OCI-LY3 (cell line): ENCODE results near the gene SERGEF.

Source experiments
- EZH2phosphoT487 ChIP-seq: fragments of 200-600 bp; shearing (Covaris generic); IDR thresholded peaks from 2 replicates; pipeline ENCODE4 v1.6.1; 2018; ENCODE audit warnings: antibody characterized with exemption, mixed run types, low read depth
- TF ChIP-seq, protein P1 (sequence below): fragments of 200-600, 300-600 bp; sonication (generic); IDR thresholded peaks from 2 replicates; pipeline ENCODE4 v1.5.1; 2014; ENCODE audit warnings: antibody characterized with exemption, low read length, low read depth

GRCh38 chr11:17927041-17927440 lies 85.8 kb downstream of the SERGEF start:
- TF ChIP-seq, protein P1, sequence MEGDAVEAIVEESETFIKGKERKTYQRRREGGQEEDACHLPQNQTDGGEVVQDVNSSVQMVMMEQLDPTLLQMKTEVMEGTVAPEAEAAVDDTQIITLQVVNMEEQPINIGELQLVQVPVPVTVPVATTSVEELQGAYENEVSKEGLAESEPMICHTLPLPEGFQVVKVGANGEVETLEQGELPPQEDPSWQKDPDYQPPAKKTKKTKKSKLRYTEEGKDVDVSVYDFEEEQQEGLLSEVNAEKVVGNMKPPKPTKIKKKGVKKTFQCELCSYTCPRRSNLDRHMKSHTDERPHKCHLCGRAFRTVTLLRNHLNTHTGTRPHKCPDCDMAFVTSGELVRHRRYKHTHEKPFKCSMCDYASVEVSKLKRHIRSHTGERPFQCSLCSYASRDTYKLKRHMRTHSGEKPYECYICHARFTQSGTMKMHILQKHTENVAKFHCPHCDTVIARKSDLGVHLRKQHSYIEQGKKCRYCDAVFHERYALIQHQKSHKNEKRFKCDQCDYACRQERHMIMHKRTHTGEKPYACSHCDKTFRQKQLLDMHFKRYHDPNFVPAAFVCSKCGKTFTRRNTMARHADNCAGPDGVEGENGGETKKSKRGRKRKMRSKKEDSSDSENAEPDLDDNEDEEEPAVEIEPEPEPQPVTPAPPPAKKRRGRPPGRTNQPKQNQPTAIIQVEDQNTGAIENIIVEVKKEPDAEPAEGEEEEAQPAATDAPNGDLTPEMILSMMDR, result no peak
- no peak for TF ChIP-seq EZH2phosphoT487
